GM18517 (cell line): ENCODE data around the gene PLXNA1.
A peak's percentile ranks its signal among the peaks of the same experiment; 100 is the strongest.

Experiments
- ATAC-seq: cut with Tn5 transposase; IDR thresholded peaks from one replicate; pipeline ENCODE4 v1.9.1; 2021; ENCODE audit warnings: mild to moderate bottlenecking, moderate library complexity; ENCODE audit not compliant: unreplicated experiment

PLXNA1 gene

DNA sequence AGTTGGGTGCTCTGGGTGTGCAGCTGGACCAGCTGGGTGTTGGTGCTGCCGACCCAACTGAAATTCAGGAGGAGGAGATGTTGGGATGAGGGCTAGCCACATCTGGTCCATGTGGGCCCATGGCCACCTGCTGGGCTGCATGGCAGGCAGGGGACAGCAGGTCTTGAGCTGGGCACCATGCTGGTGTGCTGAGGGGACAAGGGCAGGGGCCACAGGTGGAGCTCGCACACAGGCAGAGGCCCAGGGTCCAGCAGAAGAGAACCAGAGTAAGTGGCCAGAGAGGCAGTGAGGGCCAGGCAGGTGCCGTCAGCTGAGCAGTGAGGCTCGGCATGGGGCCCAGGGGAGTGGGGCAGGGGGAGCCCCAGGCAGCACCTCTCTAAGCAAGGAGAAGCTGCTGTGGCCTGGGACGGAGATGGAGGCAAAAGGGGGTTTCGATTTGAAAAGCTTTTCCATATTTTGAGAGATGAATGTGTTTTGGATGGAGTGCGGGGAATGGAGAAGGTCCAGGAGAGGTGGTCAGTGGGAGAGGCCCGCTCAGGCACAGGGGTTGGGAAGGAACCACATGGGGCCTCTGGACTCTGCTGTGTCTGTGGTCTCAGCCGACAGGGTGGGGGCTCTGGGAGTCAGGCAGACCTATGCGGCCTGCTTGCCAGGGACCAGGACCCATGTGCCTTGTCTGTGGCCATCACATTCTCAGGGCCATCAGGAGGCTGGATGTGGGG is 30.5 kb upstream of the PLXNA1 start:
- ATAC-seq = no peak

- no peak for ATAC-seq
These were observed 29.8 kb upstream of the PLXNA1 start for GRCh38 chr3:126952983-126953660.

DNA sequence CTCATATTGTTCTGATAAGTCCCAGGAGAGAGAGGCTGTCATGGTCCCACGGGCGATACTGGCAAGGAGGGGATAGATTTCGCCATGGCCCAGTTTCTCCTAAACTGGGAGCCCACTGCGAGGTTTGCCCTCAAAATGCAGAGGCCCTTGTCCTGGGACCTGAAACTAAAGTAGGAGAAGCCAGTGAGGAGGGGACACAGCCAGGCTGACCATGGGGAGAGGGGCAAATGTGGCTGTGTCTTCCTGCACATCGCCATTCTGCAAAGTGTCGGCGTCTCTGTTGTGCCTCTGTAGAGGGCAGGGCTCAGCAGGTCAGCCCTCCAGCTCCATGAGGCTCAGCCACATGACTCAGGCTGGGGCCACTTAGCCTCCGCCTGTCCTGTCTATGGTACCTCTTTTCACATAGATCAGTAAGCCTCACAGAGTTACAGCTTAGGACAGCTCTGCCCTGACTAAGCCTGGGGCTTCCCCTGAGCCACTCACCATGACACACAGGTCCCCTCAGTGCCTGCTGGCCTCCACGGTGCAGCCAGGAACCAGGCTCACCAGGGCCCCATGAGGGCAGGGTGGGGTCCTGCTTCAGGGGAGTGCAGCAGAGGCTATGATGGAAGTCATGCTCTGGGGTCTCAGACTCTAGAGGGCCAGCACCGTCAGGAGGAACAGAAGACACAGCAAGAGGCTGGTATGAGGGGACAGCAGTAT is 28.6 kb upstream of the PLXNA1 start:
- ATAC-seq = peak; percentile 60

GRCh38 chr3:126955004-126955790 is 27.7 kb upstream of the PLXNA1 start:
- peak; percentile 72 for ATAC-seq

DNA sequence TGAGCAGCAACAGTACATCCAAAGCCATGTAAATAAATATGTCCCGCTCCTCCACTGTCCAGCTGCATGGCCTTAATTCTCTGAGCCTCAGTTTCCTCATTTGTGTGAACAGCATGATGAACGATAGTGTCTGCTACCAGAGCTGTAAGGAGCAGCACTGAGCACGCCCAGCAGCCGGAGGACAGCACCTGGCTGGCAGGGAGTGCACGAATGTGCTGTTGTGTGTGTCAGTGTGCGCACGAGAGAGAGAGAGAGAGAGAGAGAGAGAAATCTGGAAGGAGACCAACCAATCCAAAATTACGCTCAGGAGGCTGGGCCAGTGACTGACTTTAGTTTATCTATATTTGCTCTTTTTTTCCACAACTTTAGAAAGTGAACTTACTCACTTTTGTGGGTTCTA is 26.6 kb upstream of the PLXNA1 start:
- no peak for ATAC-seq

GRCh38 chr3:126956866-126957650 is 25.9 kb upstream of the PLXNA1 start:
- no peak for ATAC-seq

GRCh38 chr3:126957776-126958637 is 24.9 kb upstream of the PLXNA1 start:
- ATAC-seq = no peak

DNA sequence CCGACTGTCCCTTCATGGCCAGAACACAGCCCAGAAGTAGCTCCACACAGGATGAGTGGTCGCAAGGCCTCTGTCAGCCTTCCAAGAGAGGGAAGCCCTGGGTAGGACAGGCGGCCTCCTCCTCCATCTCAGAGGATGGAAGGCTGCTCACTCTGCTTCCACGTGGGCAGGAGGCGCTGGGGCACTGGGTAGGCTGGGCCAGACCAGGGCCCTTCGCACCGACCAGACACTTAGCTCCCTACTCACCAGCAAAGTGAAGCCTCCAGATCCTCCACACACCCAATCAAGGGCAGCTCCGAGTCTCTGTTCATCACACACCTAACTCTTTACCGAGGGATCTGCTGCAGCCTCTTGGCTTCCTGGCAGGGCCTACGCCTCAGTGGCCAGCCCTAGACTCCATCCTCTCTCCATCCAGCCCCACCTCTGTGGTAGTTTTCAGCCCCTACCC is 24.3 kb upstream of the PLXNA1 start:
- no peak for ATAC-seq

DNA sequence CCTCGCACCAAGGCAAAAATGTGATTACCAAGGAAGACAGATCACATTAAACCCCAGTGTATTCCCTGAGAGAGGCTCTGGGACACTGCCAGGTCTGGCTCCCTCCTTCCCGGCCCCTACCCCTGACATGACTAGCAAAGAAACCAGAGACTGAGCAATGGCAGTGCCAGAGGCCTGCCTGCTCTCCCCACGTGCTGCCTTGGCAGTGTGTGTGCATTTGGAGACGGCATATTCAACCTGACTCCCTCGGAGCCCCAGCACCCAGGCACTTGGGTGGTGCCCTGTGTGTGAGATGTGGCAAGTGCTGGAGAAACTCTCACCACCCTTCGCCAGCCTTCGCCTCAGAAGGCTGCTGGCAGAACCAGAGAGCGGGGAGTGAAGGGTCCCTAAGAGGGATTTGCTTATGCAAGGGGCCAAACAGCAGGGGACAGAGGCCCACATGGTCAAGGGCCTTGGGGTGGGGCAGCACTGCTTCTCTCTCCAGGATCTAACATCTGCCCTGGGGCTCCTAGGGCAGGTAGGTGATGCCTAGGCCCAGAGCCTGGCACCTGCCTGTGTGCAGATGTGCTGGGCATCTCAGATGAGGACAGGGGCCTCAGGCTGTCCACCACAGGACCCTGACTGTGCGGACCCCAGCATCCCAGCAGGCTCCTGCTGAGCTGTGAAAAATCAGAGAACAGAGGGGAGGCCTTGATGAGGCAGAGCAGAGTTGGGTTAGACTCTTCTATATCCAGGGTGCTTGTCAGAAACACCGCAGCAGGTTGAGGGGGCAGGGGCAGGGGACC is 23.6 kb upstream of the PLXNA1 start:
- ATAC-seq = no peak

GRCh38 chr3:126959921-126960603 is 22.9 kb upstream of the PLXNA1 start:
- ATAC-seq = no peak

DNA sequence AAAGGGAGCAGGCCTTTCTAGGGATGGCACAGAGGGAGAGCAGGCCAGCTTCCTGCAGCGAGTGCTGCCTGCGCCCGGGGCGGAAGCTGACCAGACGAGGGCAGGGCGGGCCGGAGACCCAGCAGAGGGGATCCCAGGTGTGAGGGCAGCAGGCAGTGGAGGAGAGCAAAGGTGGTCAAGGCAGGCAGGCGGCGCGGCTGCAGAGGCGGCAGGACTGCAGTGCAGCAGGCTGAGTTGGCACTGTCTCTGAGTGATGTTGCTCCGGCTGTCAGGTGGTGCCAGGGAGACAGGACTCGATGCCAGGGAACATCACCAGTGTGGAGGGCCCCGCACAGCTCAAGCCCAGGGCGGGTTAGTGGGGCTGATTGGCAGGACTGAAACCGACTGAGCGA is 22.3 kb upstream of the PLXNA1 start:
- no peak for ATAC-seq

- no peak for ATAC-seq
These were observed 21.6 kb upstream of the PLXNA1 start for GRCh38 chr3:126961191-126961790.

GRCh38 chr3:126961791-126962461 is 21.0 kb upstream of the PLXNA1 start:
- no peak for ATAC-seq

DNA sequence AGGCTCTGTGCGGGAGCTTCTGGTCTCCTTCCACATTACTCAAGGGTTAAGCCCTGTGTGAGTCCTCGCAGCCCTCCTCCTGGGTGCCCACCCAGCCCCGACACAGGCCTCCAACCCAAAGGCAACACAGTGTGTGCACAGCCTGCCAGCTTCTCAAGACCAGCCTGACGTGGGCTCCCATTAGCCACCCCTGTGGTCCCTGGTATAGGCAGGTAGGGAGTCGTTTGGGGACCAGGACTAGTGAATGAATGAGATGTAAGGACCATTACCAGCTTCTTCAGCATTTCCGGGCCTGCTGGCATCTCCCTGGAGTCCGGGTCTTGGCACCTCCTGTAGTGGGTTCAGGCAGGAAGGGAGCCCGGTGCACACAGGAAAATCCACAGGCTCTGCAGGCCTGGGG is 20.2 kb upstream of the PLXNA1 start:
- ATAC-seq = no peak

DNA sequence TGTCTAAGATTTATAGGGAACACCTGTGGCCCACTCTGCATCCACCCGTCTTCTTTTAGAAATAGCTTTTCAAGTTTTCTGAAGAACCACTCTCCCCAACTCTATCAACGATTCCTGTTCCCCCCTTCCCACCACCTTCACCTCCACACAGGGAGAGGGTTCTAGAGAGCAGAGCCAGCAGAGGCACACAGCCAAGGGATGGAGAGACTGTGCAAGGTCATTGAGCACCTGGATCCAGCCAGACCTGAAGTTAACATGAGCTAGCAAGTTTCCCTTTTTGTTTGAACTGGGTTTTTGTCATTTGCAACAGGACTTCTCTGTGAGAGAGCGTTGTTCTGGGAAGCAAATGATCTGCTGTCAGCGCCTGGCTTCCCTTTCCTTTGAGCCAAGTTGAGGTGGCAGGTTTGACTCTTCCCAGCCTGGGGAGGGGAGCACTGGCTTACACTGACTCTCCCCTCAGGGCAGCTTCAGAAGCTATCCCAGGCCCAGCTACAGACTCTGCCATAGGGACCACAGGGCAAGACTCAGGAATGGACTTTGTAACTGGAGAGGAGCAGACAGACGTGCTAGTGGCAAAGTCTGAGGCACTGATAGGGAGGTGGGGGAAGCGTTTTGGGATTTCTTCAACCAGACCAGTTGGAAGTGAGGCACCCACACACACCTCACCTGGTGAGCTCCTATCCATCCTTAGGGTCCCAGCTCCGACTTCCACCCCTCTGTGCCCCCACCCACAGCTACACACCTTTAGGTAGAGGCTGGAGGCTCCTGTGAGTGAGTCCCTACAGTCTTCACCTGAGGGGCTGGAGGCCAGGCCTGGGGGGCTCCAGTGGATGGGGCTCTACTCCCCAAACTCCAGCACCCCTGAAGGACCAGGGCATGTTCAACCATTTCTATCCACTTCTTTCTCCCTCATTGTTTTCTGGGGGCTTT is 19.4 kb upstream of the PLXNA1 start:
- ATAC-seq = no peak

- no peak for ATAC-seq
These were observed 18.7 kb upstream of the PLXNA1 start for GRCh38 chr3:126964261-126964660.
